OCI-LY1 (cell line): ENCODE measurements around the gene ACTL8.

Experiments used
- H2AFZ ChIP-seq: fragments of 200-600 bp; sonication (generic), shearing (Covaris generic); 2 replicates; pipeline ENCODE4 v1.6.0; 2014; ENCODE audit warnings: antibody characterized with exemption, mild to moderate bottlenecking, low read length
- H3F3A ChIP-seq: fragments of 200-600 bp; sonication (generic), shearing (Covaris generic); 2 replicates; pipeline ENCODE4 v1.6.0; 2014; ENCODE audit warnings: mild to moderate bottlenecking, antibody characterized with exemption, low read length, moderate library complexity; ENCODE audit not compliant: insufficient read depth
- H3K27ac ChIP-seq: fragments of 200-600 bp; sonication (generic); 2 replicates; pipeline ENCODE4 v1.5.1; 2014; ENCODE audit warnings: low read length, mixed run types, mild to moderate bottlenecking, low read depth; ENCODE audit not compliant: poor library complexity, severe bottlenecking
- H3K27me3 ChIP-seq: fragments of 200-600 bp; sonication (generic); 2 replicates; pipeline ENCODE4 v1.6.0; 2014; ENCODE audit warnings: antibody characterized with exemption, mild to moderate bottlenecking, low read length, moderate library complexity; ENCODE audit not compliant: insufficient read depth
- H3K36me3 ChIP-seq: fragments of 200-600 bp; sonication (generic); 2 replicates; pipeline ENCODE4 v1.6.1; 2014; ENCODE audit warnings: mild to moderate bottlenecking, antibody characterized with exemption, low read length, moderate library complexity, mixed read lengths; ENCODE audit not compliant: insufficient read depth
- H3K4me1 ChIP-seq: fragments of 200-600 bp; sonication (generic); 2 replicates; pipeline ENCODE4 v1.5.1; 2014; ENCODE audit warnings: mild to moderate bottlenecking, low read length, moderate library complexity; ENCODE audit not compliant: insufficient read depth, severe bottlenecking
- H3K4me2 ChIP-seq: fragments of 200-600 bp; sonication (generic), shearing (Covaris generic); 2 replicates; pipeline ENCODE4 v1.6.1; 2014; ENCODE audit warnings: low read length
- H3K4me3 ChIP-seq: fragments of 200-600 bp; sonication (generic); 2 replicates; pipeline ENCODE4 v1.5.1; 2014; ENCODE audit warnings: low read length, low read depth, mild to moderate bottlenecking, mixed read lengths; ENCODE audit not compliant: poor library complexity, severe bottlenecking
- H3K79me2 ChIP-seq: fragments of 200-600 bp; shearing (Covaris generic); 2 replicates; pipeline ENCODE4 v1.6.1; 2016; ENCODE audit warnings: mixed run types, low read length, mixed read lengths; ENCODE audit not compliant: insufficient read depth
- H3K9ac ChIP-seq: fragments of 200-600 bp; sonication (generic), shearing (Covaris generic); 2 replicates; pipeline ENCODE4 v1.6.1; 2014; ENCODE audit warnings: mild to moderate bottlenecking, low read length, mixed read lengths
- H3K9me2 ChIP-seq: fragments of 200-600 bp; sonication (generic), shearing (Covaris generic); 2 replicates; pipeline ENCODE4 v1.6.1; 2014; ENCODE audit warnings: low read depth, mild to moderate bottlenecking, low read length, mixed read lengths
- H3K9me3 ChIP-seq: fragments of 200-600 bp; shearing (Covaris generic); 2 replicates; pipeline ENCODE4 v1.6.1; 2014; ENCODE audit warnings: low read length, mixed read lengths
- H4K20me1 ChIP-seq: fragments of 200-600 bp; sonication (generic), shearing (Covaris generic); 2 replicates; pipeline ENCODE4 v1.6.0; 2016; ENCODE audit warnings: mild to moderate bottlenecking, low read length; ENCODE audit not compliant: insufficient read depth
- EZH2 ChIP-seq: fragments of 200-600 bp; sonication (generic), shearing (Covaris generic); IDR thresholded peaks from 2 replicates; pipeline ENCODE4 v1.8.0; 2017; ENCODE audit warnings: borderline replicate concordance, mixed run types, mild to moderate bottlenecking, antibody characterized with exemption, low read length, moderate library complexity, mixed read lengths
- TF ChIP-seq, protein P1 (sequence below): fragments of 200-600 bp; sonication (generic), shearing (Covaris generic); IDR thresholded peaks from 2 replicates; pipeline ENCODE4 v1.5.1; 2017; ENCODE audit warnings: mild to moderate bottlenecking, antibody characterized with exemption, low read length, moderate library complexity, mixed read lengths

The ACTL8 gene

DNA sequence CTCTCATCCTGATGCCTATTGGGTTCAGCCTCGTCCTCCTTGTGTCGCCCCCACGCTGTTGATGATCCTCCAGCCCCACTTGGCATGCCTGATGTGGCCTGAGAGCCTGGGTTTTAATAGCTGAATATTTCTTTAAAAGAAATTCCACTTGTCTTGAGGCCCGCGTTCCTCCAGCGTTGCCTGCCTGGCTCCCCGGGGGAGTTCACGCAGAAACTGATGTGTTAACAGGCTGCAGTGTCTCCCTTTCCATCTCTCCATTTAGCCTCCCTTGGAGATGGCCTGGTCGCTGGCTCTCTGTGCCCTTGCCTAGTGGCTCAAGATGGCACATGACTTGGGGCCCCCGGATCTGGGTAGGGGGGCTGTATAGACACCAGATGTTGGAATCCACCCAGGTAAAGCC, 9.5 kb downstream of the ACTL8 start:
- no peak overlapping the region for H3K4me3 ChIP-seq
- no peak overlapping the region for H3K27ac ChIP-seq
- H3K79me2 ChIP-seq = no peaks in the 10 kb centered on the region
- H3K9me3 ChIP-seq = peaks cover under 1% of the 10 kb centered on the region; the same call in 1 of the 2 replicates
- H3K27me3 ChIP-seq = peaks cover 3% of the 10 kb centered on the region; the same call in 1 of the 2 replicates
- H3F3A ChIP-seq = no peaks in the 10 kb centered on the region
- no peaks in the 10 kb centered on the region for H3K36me3 ChIP-seq
- TF ChIP-seq, protein P1, sequence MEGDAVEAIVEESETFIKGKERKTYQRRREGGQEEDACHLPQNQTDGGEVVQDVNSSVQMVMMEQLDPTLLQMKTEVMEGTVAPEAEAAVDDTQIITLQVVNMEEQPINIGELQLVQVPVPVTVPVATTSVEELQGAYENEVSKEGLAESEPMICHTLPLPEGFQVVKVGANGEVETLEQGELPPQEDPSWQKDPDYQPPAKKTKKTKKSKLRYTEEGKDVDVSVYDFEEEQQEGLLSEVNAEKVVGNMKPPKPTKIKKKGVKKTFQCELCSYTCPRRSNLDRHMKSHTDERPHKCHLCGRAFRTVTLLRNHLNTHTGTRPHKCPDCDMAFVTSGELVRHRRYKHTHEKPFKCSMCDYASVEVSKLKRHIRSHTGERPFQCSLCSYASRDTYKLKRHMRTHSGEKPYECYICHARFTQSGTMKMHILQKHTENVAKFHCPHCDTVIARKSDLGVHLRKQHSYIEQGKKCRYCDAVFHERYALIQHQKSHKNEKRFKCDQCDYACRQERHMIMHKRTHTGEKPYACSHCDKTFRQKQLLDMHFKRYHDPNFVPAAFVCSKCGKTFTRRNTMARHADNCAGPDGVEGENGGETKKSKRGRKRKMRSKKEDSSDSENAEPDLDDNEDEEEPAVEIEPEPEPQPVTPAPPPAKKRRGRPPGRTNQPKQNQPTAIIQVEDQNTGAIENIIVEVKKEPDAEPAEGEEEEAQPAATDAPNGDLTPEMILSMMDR = no peak
- no peak for TF ChIP-seq EZH2
- H3K4me1 ChIP-seq = no peaks in the 10 kb centered on the region
- H3K9ac ChIP-seq = no peak overlapping the region
- no peak overlapping the region for H3K4me2 ChIP-seq
- no peaks in the 10 kb centered on the region for H4K20me1 ChIP-seq
- H2AFZ ChIP-seq = no peak overlapping the region
- no peaks in the 10 kb centered on the region for H3K9me2 ChIP-seq

DNA sequence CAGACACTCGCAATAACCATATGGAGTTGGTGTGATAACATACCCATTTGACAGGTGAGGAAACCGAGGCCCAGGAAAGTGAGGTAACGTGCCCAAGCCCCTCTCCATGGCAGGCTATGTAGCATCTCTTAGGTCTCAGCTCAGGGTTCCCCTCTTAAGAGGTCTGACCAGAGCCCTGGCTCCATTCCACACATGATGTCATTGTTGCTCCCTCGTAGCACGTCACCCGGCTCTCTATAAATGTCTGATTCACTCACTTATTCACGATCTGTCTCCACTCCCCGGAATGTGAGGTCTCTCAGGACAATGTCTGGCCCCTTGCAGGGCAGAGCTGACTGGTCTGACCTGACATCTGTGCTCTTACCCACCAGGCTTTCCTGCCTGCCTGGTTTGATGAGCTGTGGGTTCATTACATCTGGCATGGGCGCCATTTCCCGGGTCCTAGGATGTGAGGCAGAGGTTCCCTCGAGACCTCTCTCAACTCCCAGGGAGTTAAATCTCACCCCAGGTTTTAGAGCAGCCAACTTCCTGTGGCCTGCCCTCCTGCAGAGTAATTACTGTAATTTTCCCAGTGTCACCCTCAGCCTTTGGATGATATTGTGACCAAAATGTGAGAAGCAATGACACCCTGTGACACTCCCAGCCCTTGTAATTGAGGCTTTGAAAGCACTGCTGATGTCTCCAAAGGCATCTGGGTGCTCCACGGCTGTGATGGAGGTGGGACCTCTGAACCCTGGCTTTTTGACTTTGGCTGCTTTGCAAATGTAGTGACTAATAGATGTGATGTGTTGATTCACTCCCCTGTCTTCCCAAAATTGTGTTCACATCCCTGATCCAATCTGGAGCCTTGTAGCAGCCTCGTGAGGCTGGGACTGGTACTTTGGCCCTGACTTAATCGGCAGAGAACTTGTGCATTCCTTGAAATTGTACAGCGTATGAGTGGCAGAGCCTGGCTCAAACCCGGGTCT, 10.6 kb downstream of the ACTL8 start:
- TF ChIP-seq, protein P1 = no peak
- TF ChIP-seq EZH2 = no peak
- Histone ChIP-seq H3K79me2 (no peaks in the 10 kb centered on the region), H3K4me3 (no peak overlapping the region), H3K27ac (no peak overlapping the region), H3K4me2 (no peak overlapping the region), H4K20me1 (no peaks in the 10 kb centered on the region), H3K9me3 (no peaks in the 10 kb centered on the region), H3K27me3 (peaks cover 3% of the 10 kb centered on the region; the same call in 1 of the 2 replicates), H3K4me1 (no peaks in the 10 kb centered on the region), H3K36me3 (no peaks in the 10 kb centered on the region), H3K9me2 (no peaks in the 10 kb centered on the region), H3F3A (no peaks in the 10 kb centered on the region), H3K9ac (no peak overlapping the region), H2AFZ (no peak overlapping the region)

- H2AFZ ChIP-seq = no peak overlapping the region
These were observed 13.6 kb downstream of the ACTL8 start for GRCh38 chr1:17768651-17769241.

More at GRCh38 chr1:17768651-17769241, 13.6 kb downstream of the ACTL8 start:
- Histone ChIP-seq H3K27me3 (peaks cover 3% of the 10 kb centered on the region; the same call in 1 of the 2 replicates), H3K9me2 (no peaks in the 10 kb centered on the region), H3K9me3 (no peaks in the 10 kb centered on the region), H3K79me2 (no peaks in the 10 kb centered on the region), H3K27ac (no peak overlapping the region), H3K4me2 (no peak overlapping the region), H4K20me1 (no peaks in the 10 kb centered on the region), H3K4me1 (no peaks in the 10 kb centered on the region), H3K9ac (no peak overlapping the region), H3K4me3 (no peak overlapping the region), H3F3A (no peaks in the 10 kb centered on the region), H3K36me3 (no peaks in the 10 kb centered on the region)
- TF ChIP-seq, protein P1 = no peak
- no peak for TF ChIP-seq EZH2
